ENCODE measurements around the gene ZNF280B. TPM values are rescaled to one million over a fixed set of nuclear protein-coding genes. Genes with fewer than 3 reads are reported as not detected.

Gene ZNF280B
- total and polyA plus RNA-seq, 12 donors, result 0.81 to 7.8 (median 3.6) TPM

DNA sequence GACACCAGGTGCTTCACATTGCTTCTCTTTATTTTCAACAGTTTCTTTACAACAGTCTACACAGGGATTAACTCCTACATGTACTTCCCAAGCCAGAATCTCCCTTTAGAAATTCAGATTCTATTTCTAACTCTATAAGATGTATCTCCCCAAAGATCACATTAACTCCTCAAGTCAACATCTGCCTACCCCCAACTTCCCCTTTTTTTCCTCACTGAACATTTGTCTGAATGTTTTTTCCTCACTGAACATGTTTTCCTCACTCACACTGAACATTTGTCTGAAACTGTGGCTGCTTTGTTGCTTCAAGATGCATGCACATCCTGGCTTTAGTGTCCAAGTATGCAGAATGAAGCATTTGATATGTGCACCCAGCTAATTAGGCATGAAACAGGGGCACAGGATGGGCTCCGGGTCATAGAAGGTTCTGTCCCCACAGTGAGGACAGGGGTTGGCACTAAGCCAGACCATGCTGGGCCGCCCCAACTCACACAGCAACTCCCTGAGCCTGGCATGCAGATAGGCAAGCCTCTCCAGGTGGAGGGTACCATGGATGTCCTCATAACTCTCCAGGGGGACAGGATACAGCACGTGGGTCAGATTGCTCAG lies 39.3 kb upstream of the ZNF280B start:
- no peaks in the 10 kb centered on the region for H3K4me1 ChIP-seq (replicated peaks in 1 of 2)
- TF ChIP-seq, protein P1, sequence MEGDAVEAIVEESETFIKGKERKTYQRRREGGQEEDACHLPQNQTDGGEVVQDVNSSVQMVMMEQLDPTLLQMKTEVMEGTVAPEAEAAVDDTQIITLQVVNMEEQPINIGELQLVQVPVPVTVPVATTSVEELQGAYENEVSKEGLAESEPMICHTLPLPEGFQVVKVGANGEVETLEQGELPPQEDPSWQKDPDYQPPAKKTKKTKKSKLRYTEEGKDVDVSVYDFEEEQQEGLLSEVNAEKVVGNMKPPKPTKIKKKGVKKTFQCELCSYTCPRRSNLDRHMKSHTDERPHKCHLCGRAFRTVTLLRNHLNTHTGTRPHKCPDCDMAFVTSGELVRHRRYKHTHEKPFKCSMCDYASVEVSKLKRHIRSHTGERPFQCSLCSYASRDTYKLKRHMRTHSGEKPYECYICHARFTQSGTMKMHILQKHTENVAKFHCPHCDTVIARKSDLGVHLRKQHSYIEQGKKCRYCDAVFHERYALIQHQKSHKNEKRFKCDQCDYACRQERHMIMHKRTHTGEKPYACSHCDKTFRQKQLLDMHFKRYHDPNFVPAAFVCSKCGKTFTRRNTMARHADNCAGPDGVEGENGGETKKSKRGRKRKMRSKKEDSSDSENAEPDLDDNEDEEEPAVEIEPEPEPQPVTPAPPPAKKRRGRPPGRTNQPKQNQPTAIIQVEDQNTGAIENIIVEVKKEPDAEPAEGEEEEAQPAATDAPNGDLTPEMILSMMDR (IDR thresholded peaks at IDR 0.05), result no peak
- no peak for TF ChIP-seq POLR2A (IDR thresholded peaks at IDR 0.05)
- H3K27ac ChIP-seq, result no peak overlapping the region
- H3K36me3 ChIP-seq (replicated peaks in 1 of 2), result no peaks in the 10 kb centered on the region
- intact Hi-C loops (cut with DNase I), result no loop called here
- H3K9me3 ChIP-seq (replicated peaks in 1 of 3), result no peaks in the 10 kb centered on the region
- WGBS, 4 donors, result 52 to 73% (median 66%) methylated on average over 2 to 3 of the region's 3 CpGs
- H3K4me3 ChIP-seq, result no peak overlapping the region
- H3K27me3 ChIP-seq, result no peaks in the 10 kb centered on the region
- DNase-seq, result no peak

DNA sequence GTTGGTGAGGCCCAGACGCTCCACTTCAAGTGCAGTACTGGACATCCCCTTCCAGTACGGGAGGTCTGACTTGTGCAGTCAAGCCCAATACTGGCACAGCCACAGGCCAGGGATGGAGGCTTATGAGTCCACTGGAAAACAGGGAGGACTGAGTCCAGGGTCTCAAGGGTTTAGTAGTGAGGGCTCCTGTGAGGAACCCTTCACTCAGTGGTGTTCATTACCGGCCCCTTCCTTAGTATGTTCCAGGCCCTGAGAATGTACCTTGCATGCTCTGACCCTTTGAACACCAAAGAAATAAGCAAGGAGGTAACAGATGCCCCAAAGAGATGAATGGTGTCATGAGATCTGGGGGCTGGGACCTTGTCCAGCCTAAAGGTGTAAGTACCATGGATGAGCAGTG lies 38.7 kb upstream of the ZNF280B start:
- Histone ChIP-seq H3K9me3 (replicated peaks in 1 of 3) (no peaks in the 10 kb centered on the region), H3K36me3 (replicated peaks in 1 of 2) (no peaks in the 10 kb centered on the region), H3K27me3 (no peaks in the 10 kb centered on the region), H3K4me3 (no peak overlapping the region), H3K27ac (no peak overlapping the region), H3K4me1 (replicated peaks in 1 of 2) (no peaks in the 10 kb centered on the region)
- TF ChIP-seq POLR2A (IDR thresholded peaks at IDR 0.05), result no peak
- TF ChIP-seq, protein P1 (IDR thresholded peaks at IDR 0.05), result no peak
- DNase-seq, result no peak
- intact Hi-C loops (cut with DNase I), result no loop called here
- WGBS, 4 donors, result 95 to 100% (median 95%) methylated on average over 3 of the region's 3 CpGs

DNA sequence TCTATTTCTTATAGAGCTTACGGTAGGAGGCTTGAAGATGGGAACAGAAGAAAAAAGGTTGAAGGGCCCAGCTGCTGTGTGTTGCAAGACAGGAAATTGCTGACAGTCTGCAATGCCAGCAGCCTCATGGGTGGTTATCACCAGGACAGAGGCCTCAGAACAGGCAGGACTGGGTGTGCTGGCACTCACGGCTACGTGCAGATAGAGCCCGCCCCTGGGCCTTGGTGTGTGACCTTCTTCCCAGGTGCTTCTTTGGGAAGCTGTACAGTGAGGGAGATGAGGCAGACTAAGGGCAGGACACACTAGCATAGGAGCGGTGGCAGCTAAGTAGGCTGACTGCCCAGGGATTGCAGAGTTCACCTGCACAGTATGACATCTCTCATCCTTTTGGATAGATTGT lies 37.9 kb upstream of the ZNF280B start:
- no peak overlapping the region for H3K4me3 ChIP-seq
- DNase-seq, result peak in 3 of 7 donors; percentile 7 to 44 (median 25)
- H3K9me3 ChIP-seq (replicated peaks in 1 of 3), result no peaks in the 10 kb centered on the region
- intact Hi-C loops (cut with DNase I), result no loop called here
- no peaks in the 10 kb centered on the region for H3K4me1 ChIP-seq (replicated peaks in 1 of 2)
- no peak overlapping the region for H3K27ac ChIP-seq
- 38 to 77% (median 45%) methylated on average over 2 to 5 of the region's 5 CpGs for WGBS, 4 donors
- H3K27me3 ChIP-seq, result no peaks in the 10 kb centered on the region
- TF ChIP-seq, protein P1 (IDR thresholded peaks at IDR 0.05), result no peak
- TF ChIP-seq POLR2A (IDR thresholded peaks at IDR 0.05), result no peak
- no peaks in the 10 kb centered on the region for H3K36me3 ChIP-seq (replicated peaks in 1 of 2)

DNA sequence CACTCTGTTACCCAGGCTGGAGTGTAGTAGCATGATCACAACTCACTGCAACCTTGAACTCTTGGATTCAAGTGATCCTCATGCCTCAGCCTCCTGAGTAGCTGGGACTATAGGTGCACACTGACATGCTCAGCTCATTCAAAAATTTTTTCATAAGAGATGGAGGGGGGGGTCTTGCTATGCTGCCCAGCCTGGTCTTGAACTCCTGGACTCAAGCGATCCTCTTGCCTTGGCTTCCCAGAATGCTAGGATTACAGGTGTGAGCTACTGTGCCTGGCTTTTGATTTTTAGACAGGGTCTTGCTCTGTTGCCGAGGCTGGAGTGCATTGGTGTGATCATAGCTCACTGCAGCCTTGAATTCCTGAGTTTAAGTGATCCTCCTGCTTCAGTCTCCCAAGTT lies 36.5 kb upstream of the ZNF280B start:
- H3K27ac ChIP-seq, result no peak overlapping the region
- no peaks in the 10 kb centered on the region for H3K9me3 ChIP-seq (replicated peaks in 1 of 3)
- no peaks in the 10 kb centered on the region for H3K4me1 ChIP-seq (replicated peaks in 1 of 2)
- intact Hi-C loops (cut with DNase I), result no loop called here
- 79 to 100% (median 90%) methylated on average over 1 to 2 of the region's 2 CpGs for WGBS, 4 donors
- H3K36me3 ChIP-seq (replicated peaks in 1 of 2), result no peaks in the 10 kb centered on the region
- no peak overlapping the region for H3K4me3 ChIP-seq
- DNase-seq, result no peak
- TF ChIP-seq, protein P1 (IDR thresholded peaks at IDR 0.05), result no peak
- no peak for TF ChIP-seq POLR2A (IDR thresholded peaks at IDR 0.05)
- no peaks in the 10 kb centered on the region for H3K27me3 ChIP-seq

Measured in adrenal gland (tissue), 12 donors.